Measurements from ENCODE around the gene ALDH1A2. TPM values are rescaled to one million over a fixed set of nuclear protein-coding genes. Genes with fewer than 3 reads are reported as not detected.

ALDH1A2 gene
- total and polyA plus RNA-seq, 4 donors: 3.6 to 28.4 (median 9.5) TPM

GRCh38 chr15:57916695-57917094 is 148.8 kb downstream of the ALDH1A2 start:
- Histone ChIP-seq H3K27me3 (ENCODE audit: control insufficient read depth in 3 of 3, insufficient read depth in 3 of 3, low read length in 2 of 3) (no peaks in the 10 kb centered on the region), H3K36me3 (ENCODE audit: control insufficient read depth in 4 of 4, insufficient read depth in 4 of 4, low read length in 4 of 4) (no peaks in the 10 kb centered on the region), H3K9ac (ENCODE audit: insufficient read depth in 1 of 2, low read length in 2 of 2) (no peak overlapping the region), H3K9me3 (ENCODE audit: control insufficient read depth in 4 of 4, insufficient read depth in 3 of 4, low read length in 3 of 4) (no peaks in the 10 kb centered on the region), H3K4me3 (no peak overlapping the region), H3K4me1 (ENCODE audit: control insufficient read depth in 5 of 5, insufficient read depth in 5 of 5, low read length in 5 of 5) (peaks cover 2 to 16% (median 13%) of the 10 kb centered on the region in 5 donors), H3K27ac (ENCODE audit: low read depth in 1 of 2, low read length in 1 of 2) (no peak overlapping the region)
- ATAC-seq (ENCODE audit: insufficient read depth, low FRiP score) (no peak), DNase-seq (peak; percentile 38 to 64 (median 53))
- TF ChIP-seq CTCF (IDR thresholded peaks at IDR 0.05; ENCODE audit: control extremely low read depth, extremely low read depth): no peak
- WGBS, 2 donors: 63 to 79% methylated on average over 8 of the region's 8 CpGs

GRCh38 chr15:57915827-57916531 is 149.5 kb downstream of the ALDH1A2 start:
- WGBS, 2 donors: 83 to 88% methylated on average over 15 of the region's 15 CpGs
- DNase-seq (no peak), ATAC-seq (ENCODE audit: insufficient read depth, low FRiP score) (no peak)
- no peak for TF ChIP-seq CTCF (IDR thresholded peaks at IDR 0.05; ENCODE audit: control extremely low read depth, extremely low read depth)
- no peaks in the 10 kb centered on the region for H3K36me3 ChIP-seq (ENCODE audit: control insufficient read depth in 4 of 4, insufficient read depth in 4 of 4, low read length in 4 of 4)
- no peak overlapping the region for H3K9ac ChIP-seq (ENCODE audit: insufficient read depth in 1 of 2, low read length in 2 of 2)
- H3K27me3 ChIP-seq (ENCODE audit: control insufficient read depth in 3 of 3, insufficient read depth in 3 of 3, low read length in 2 of 3): no peaks in the 10 kb centered on the region
- no peak overlapping the region for H3K27ac ChIP-seq (ENCODE audit: low read depth in 1 of 2, low read length in 1 of 2)
- no peaks in the 10 kb centered on the region for H3K9me3 ChIP-seq (ENCODE audit: control insufficient read depth in 4 of 4, insufficient read depth in 3 of 4, low read length in 3 of 4)
- peaks cover 0 to 16% (median 13%) of the 10 kb centered on the region in 5 donors for H3K4me1 ChIP-seq (ENCODE audit: control insufficient read depth in 5 of 5, insufficient read depth in 5 of 5, low read length in 5 of 5)
- H3K4me3 ChIP-seq: no peak overlapping the region

GRCh38 chr15:57914350-57915055 is 151.0 kb downstream of the ALDH1A2 start:
- DNase-seq (peak in 2 of 3 donors; percentile 23 to 41), ATAC-seq (ENCODE audit: insufficient read depth, low FRiP score) (no peak)
- WGBS, 2 donors: 58 to 77% methylated on average over 9 of the region's 9 CpGs
- no peaks in the 10 kb centered on the region for H3K27me3 ChIP-seq (ENCODE audit: control insufficient read depth in 3 of 3, insufficient read depth in 3 of 3, low read length in 2 of 3)
- H3K4me3 ChIP-seq: no peak overlapping the region
- no peaks in the 10 kb centered on the region for H3K36me3 ChIP-seq (ENCODE audit: control insufficient read depth in 4 of 4, insufficient read depth in 4 of 4, low read length in 4 of 4)
- peaks cover 0 to 14% (median 7%) of the 10 kb centered on the region in 5 donors for H3K4me1 ChIP-seq (ENCODE audit: control insufficient read depth in 5 of 5, insufficient read depth in 5 of 5, low read length in 5 of 5)
- no peak overlapping the region for H3K9ac ChIP-seq (ENCODE audit: insufficient read depth in 1 of 2, low read length in 2 of 2)
- peaks cover 0 to 4% (median 0%) of the 10 kb centered on the region in 4 donors for H3K9me3 ChIP-seq (ENCODE audit: control insufficient read depth in 4 of 4, insufficient read depth in 3 of 4, low read length in 3 of 4)
- peak overlapping the region in 1 of 2 donors; percentile 49 for H3K27ac ChIP-seq (ENCODE audit: low read depth in 1 of 2, low read length in 1 of 2)
- TF ChIP-seq CTCF (IDR thresholded peaks at IDR 0.05; ENCODE audit: control extremely low read depth, extremely low read depth): no peak

Measured in lung (tissue), 12 donors.